Measurements from ENCODE around the gene GRM4.

Gene GRM4

GRCh38 chr6:34115403-34115795 is 30.5 kb downstream of the GRM4 start:
- TF ChIP-seq ZBTB7A (IDR thresholded peaks at IDR 0.05; ENCODE audit: low read depth) (peak; percentile 72; the same call in 1 of the 2 replicates), REST (IDR thresholded peaks at IDR 0.05; ENCODE audit: low read depth) (peak; percentile 99), NFIC (IDR thresholded peaks at IDR 0.05) (no peak), CREB1 (IDR thresholded peaks at IDR 0.05; ENCODE audit: low read depth) (no peak), TCF12 (IDR thresholded peaks at IDR 0.05; ENCODE audit: low read depth) (no peak), TAF1 (IDR thresholded peaks at IDR 0.05; ENCODE audit: low read depth) (no peak)

DNA sequence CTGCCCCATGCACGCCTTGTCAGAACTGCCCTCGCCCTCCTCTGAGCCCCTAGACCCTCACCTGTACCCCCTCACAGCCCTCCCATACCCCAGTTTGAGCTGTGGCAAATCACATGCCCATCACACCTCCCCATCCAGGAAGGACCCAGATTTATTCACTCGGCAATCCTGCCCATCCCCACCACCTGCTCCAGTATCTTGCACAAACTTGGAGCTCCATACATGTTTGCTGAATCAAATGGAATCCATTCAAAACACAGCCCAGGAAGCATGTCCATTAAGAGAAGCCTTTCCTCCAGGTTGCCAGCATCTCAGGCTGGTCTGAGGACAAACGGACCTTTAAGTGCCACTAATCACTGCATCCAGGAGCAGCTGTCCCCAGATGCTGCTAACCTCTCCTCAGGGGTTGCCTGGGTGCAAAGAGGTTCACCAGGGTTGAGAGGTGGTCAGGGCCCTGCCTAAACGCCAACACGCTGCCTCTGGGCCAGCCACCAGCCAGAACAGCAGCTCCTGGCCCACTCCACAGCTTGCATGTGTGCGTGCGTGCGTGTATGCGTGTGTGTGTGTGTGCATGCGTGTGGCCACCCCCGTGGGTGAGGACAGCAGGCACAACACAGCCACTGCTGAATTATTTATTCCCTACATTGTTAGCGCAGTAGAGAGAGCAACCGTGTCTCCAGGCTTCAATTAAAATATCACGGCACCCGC is 31.0 kb downstream of the GRM4 start:
- no peak for TF ChIP-seq TAF1 (IDR thresholded peaks at IDR 0.05; ENCODE audit: low read depth)
- no peak for TF ChIP-seq NFIC (IDR thresholded peaks at IDR 0.05)
- no peak for TF ChIP-seq CREB1 (IDR thresholded peaks at IDR 0.05; ENCODE audit: low read depth)
- no peak for TF ChIP-seq RAD21 (IDR thresholded peaks at IDR 0.05; ENCODE audit: low read depth)
- no peak for TF ChIP-seq TCF12 (IDR thresholded peaks at IDR 0.05; ENCODE audit: low read depth)
- no peak for TF ChIP-seq REST (IDR thresholded peaks at IDR 0.05; ENCODE audit: low read depth)
- TF ChIP-seq, protein P1, sequence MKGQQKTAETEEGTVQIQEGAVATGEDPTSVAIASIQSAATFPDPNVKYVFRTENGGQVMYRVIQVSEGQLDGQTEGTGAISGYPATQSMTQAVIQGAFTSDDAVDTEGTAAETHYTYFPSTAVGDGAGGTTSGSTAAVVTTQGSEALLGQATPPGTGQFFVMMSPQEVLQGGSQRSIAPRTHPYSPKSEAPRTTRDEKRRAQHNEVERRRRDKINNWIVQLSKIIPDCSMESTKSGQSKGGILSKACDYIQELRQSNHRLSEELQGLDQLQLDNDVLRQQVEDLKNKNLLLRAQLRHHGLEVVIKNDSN (IDR thresholded peaks at IDR 0.05) = no peak
- no peak for TF ChIP-seq CEBPB (IDR thresholded peaks at IDR 0.05)
- TF ChIP-seq YY1 (IDR thresholded peaks at IDR 0.05; ENCODE audit: low read depth) = no peak
- TF ChIP-seq ZBTB7A (IDR thresholded peaks at IDR 0.05; ENCODE audit: low read depth) = no peak
- no peak for TF ChIP-seq TEAD4 (IDR thresholded peaks at IDR 0.05)

DNA sequence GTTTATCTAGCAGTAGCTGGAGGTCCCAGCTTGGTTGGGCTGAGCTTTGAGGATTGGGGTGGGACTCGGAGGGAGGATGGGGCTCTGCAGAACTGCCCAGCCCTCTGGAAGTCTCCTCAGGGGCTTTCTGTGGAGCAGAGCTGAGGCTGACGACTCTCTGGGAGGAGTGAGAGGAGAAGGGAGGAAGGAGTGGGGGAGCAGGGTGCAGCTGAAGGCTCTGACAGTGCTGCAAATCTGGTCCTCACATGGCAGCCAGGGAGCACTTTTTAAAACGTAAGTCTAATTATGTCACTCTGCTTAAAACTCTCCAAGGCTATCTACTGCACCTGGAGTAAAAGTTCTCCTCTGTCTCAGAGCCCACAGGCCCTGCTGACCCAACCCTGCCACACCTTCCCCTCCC is 32.4 kb downstream of the GRM4 start:
- TF ChIP-seq MAX (IDR thresholded peaks at IDR 0.05) = no peak
- no peak for TF ChIP-seq YY1 (IDR thresholded peaks at IDR 0.05; ENCODE audit: low read depth)
- no peak for TF ChIP-seq FOXM1 (IDR thresholded peaks at IDR 0.05; ENCODE audit: borderline replicate concordance, low read depth)
- no peak for TF ChIP-seq TCF12 (IDR thresholded peaks at IDR 0.05; ENCODE audit: low read depth)
- TF ChIP-seq EGR1 (IDR thresholded peaks at IDR 0.05) = no peak
- no peak for TF ChIP-seq ZBTB7A (IDR thresholded peaks at IDR 0.05; ENCODE audit: low read depth)
- TF ChIP-seq, protein P1 (IDR thresholded peaks at IDR 0.05) = no peak
- TF ChIP-seq REST (IDR thresholded peaks at IDR 0.05; ENCODE audit: low read depth) = no peak
- no peak for TF ChIP-seq RAD21 (IDR thresholded peaks at IDR 0.05; ENCODE audit: low read depth)
- no peak for TF ChIP-seq CREB1 (IDR thresholded peaks at IDR 0.05; ENCODE audit: low read depth)
- TF ChIP-seq TAF1 (IDR thresholded peaks at IDR 0.05; ENCODE audit: low read depth) = no peak

DNA sequence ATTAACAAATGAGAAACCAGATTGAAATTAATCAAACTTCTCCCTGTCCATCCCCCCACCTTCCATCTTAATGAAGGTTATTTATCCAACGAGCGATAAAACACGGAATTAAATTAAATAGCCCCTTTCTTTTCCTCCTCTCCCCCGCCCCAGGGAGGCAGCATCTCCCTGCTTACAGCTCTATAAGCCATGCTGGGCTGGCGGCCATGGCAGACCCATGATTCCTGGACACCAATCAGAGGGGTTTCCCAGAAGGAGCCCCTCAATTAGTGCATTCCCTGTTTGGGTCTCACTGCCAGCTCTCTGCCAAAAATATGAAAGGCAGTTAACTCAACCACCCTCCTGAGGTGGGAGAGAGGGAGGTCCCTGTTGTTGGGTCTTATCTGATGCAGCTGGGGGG is 33.8 kb downstream of the GRM4 start:
- no peak for TF ChIP-seq NFIC (IDR thresholded peaks at IDR 0.05)

DNA sequence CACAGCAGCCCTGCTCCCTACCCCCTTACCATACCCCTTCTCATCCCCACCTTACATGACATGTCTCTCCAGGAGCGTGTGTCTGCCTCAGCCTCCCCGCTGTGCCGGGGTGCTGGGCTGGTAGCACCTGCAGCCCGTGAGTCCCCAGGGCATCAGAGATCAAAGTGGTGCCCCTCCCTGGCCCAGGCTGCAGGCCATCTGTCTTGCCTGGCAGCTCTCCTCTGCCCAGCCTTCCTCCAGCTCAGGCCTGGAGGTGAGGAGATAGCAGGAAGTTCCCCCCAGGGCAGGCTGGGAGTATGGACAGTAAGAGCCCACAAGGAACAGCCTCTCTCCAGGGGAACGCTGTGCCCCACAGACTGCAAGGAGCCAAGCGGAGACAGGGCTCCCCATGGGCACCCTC is 35.3 kb downstream of the GRM4 start:
- TF ChIP-seq CREB1 (IDR thresholded peaks at IDR 0.05; ENCODE audit: low read depth) (no peak), TCF12 (IDR thresholded peaks at IDR 0.05; ENCODE audit: low read depth) (no peak), CEBPB (IDR thresholded peaks at IDR 0.05) (no peak), REST (IDR thresholded peaks at IDR 0.05; ENCODE audit: low read depth) (no peak), RAD21 (IDR thresholded peaks at IDR 0.05; ENCODE audit: low read depth) (no peak), YY1 (IDR thresholded peaks at IDR 0.05; ENCODE audit: low read depth) (no peak), EGR1 (IDR thresholded peaks at IDR 0.05) (no peak), TAF1 (IDR thresholded peaks at IDR 0.05; ENCODE audit: low read depth) (no peak), TEAD4 (IDR thresholded peaks at IDR 0.05) (no peak), FOXM1 (IDR thresholded peaks at IDR 0.05; ENCODE audit: borderline replicate concordance, low read depth) (no peak), NFIC (IDR thresholded peaks at IDR 0.05) (no peak), EP300 (IDR thresholded peaks at IDR 0.05; ENCODE audit: borderline replicate concordance) (no peak)
- TF ChIP-seq, protein P1 (IDR thresholded peaks at IDR 0.05) = no peak
